Measurements from ENCODE around the gene PRAC1.

DNA sequence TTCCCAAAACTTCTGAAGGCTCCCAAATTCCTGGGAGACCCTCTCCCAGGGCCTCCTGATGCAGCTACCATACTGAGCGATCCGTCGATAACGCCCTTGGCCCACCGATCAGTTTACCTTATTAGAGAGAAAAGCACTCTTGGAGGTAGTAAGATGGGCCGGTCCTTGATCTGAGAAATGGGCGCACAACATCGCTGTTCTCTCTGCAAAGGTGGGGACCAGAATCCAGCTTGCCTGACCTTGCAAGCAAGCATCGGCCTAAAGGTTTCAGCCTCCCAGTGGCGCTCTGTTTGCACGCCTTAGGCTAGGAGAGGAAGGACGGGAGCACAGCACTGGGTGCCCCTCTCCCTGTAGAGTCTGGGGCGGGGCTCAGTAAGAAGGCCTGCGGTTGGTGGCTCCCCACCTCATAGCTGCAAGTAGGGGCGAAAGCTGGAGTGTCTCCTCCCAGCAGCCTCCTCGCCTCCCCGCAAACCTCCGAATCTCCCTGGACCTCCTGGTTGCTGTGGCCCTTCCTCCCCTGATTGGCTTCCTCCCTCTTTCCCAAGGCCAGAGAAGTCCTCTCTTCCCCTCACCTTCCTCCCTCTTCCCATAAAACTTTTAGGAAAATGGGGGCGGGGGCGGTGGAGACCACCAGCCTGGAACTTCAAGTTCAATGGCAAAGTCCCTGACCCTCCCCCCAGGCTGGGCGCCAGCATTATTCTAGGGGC, at the start of gene PRAC1:
- TF ChIP-seq SIN3A (IDR thresholded peaks at IDR 0.05; ENCODE audit: borderline replicate concordance, insufficient read depth, low read length) (no peak), POLR2AphosphoS5 (IDR thresholded peaks at IDR 0.05; ENCODE audit: low read depth, low read length) (no peak), TAF1 (IDR thresholded peaks at IDR 0.05; ENCODE audit: borderline replicate concordance, insufficient read depth, low read length) (no peak), FOXP2 (optimal IDR thresholded peaks at IDR 0.05; ENCODE audit: borderline replicate concordance, extremely low read depth, extremely low read length, insufficient read depth) (no peak)
- TF ChIP-seq, protein P1, sequence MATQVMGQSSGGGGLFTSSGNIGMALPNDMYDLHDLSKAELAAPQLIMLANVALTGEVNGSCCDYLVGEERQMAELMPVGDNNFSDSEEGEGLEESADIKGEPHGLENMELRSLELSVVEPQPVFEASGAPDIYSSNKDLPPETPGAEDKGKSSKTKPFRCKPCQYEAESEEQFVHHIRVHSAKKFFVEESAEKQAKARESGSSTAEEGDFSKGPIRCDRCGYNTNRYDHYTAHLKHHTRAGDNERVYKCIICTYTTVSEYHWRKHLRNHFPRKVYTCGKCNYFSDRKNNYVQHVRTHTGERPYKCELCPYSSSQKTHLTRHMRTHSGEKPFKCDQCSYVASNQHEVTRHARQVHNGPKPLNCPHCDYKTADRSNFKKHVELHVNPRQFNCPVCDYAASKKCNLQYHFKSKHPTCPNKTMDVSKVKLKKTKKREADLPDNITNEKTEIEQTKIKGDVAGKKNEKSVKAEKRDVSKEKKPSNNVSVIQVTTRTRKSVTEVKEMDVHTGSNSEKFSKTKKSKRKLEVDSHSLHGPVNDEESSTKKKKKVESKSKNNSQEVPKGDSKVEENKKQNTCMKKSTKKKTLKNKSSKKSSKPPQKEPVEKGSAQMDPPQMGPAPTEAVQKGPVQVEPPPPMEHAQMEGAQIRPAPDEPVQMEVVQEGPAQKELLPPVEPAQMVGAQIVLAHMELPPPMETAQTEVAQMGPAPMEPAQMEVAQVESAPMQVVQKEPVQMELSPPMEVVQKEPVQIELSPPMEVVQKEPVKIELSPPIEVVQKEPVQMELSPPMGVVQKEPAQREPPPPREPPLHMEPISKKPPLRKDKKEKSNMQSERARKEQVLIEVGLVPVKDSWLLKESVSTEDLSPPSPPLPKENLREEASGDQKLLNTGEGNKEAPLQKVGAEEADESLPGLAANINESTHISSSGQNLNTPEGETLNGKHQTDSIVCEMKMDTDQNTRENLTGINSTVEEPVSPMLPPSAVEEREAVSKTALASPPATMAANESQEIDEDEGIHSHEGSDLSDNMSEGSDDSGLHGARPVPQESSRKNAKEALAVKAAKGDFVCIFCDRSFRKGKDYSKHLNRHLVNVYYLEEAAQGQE (IDR thresholded peaks at IDR 0.05; ENCODE audit: insufficient read depth in 1 of 2, low read depth in 2 of 2, low read length in 2 of 2): no peak
